Adipocyte (in vitro differentiated cells): ENCODE measurements around the gene ANKRD17.

Source experiments
- DNase-seq: peaks from one replicate; pipeline ENCODE4 v3.0.0-alpha.2; 2015; ENCODE audit warnings: low read depth
- H3K27me3 ChIP-seq: replicated peaks from 2 replicates; pipeline ENCODE4 v1.7.0; 2013; ENCODE audit warnings: mild to moderate bottlenecking, low read length, moderate library complexity; ENCODE audit not compliant: control insufficient read depth, insufficient read depth
- H3K36me3 ChIP-seq: 2 replicates; pipeline ENCODE4 v1.7.0; 2013; ENCODE audit warnings: low read length, mild to moderate bottlenecking, moderate library complexity; ENCODE audit not compliant: control insufficient read depth, insufficient read depth, severe bottlenecking
- H3K4me1 ChIP-seq: 2 replicates; pipeline ENCODE4 v1.7.0; 2013; ENCODE audit warnings: mild to moderate bottlenecking, low read length, moderate library complexity; ENCODE audit not compliant: control insufficient read depth, insufficient read depth
- H3K4me3 ChIP-seq: 2 replicates; pipeline ENCODE4 v1.7.0; 2013; ENCODE audit warnings: mild to moderate bottlenecking, low read length, moderate library complexity
- H3K9ac ChIP-seq: 2 replicates; pipeline ENCODE4 v1.7.0; 2013; ENCODE audit warnings: mild to moderate bottlenecking, low read length, moderate library complexity
- H3K9me3 ChIP-seq: 2 replicates; pipeline ENCODE4 v1.7.0; 2013; ENCODE audit warnings: mild to moderate bottlenecking, low read length, moderate library complexity; ENCODE audit not compliant: control insufficient read depth

Gene ANKRD17

DNA sequence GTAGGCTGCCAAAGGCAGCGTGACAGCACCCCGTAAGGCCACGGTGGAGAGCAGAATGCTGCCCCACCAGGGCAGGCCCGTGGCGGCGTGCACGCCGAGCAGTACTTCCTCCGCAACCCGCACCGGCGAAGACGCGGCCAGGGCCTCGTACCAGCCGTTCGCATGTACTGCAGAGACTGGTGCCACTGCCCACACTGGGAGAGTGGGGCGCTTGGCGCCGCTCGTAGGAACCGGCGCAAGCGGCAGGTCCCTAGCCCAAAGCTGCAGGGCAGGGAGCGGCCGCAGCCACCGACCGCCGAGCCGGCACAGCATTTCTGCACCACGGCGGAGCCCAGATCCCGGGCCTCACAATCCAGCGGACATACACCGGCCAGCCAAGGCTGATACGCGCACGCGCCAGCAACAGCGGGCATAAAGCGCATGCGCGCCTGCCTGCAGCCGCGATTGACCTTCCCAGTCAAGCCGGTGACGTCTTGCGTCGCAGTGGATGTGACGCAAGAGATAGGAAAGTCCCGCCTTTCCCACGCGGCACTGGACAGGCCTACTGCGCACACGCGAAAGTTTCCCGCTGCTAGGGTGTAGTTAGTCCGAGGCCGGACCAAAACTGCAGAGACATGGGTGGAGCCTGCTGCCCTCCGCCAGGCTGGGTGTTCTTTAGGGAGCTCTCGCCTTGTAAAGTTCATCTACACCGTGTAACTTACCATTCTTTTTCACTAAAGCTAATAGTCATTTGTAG, 189.1 kb downstream of the ANKRD17 start, which contains the start of gene COX18:
Gene COX18, minus strand, starts transcription at position 379 of the 736 bp plus-strand sequence. Its CDS starts 67 bp downstream, at position 312.
- Histone ChIP-seq H3K4me1 (peaks cover 11% of the 10 kb centered on the region), H3K27me3 (no peaks in the 10 kb centered on the region), H3K36me3 (peaks cover 34% of the 10 kb centered on the region), H3K4me3 (peak within 1 kb of the TSS; percentile 96), H3K9me3 (no peaks in the 10 kb centered on the region), H3K9ac (peak within 1 kb of the TSS; percentile 98)
- peak; percentile 99 for DNase-seq

DNA sequence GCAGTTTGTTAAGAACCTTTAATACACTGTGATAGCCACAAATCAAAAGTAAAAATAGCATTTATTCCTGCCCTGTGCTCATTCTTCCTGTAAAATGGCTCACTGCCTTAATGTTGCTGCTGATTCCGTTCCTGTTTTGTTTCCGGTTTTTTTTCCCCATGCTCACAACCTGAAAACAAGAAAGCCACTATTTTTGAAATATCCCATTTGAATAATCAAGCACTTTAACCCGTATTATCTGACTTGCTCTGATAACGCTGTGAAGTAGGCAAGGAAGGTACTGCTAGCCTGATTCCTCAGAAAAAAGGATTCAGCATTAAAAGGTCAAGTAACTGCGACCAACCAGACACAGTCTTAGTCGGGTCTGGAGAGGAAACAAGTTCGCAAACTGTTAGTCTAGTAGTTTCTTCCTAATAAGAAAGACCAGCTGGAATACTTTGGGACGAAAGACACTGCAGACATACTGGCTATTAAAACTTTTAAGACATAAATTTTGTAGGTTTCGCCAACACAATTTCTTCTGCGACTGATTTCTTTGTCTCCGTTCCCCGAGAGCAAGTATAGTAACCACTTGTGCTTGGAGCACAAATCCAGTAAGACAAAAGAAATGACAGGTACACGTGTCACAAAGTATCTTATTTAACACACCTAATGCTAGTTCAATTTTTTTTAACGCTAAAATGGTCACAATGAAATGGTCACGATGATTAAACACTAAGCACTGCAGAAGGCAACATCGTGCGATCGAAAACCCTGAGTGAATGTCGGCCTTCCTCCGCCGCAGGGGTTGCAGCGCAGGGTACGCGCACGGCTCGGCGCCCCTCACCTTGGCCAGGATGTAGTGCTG, 189.9 kb downstream of the ANKRD17 start:
- Histone ChIP-seq H3K27me3 (no peaks in the 10 kb centered on the region), H3K4me3 (peak overlapping the region; percentile 96), H3K4me1 (peaks cover 11% of the 10 kb centered on the region), H3K9ac (peak overlapping the region; percentile 98), H3K9me3 (no peaks in the 10 kb centered on the region), H3K36me3 (peaks cover 33% of the 10 kb centered on the region)
- DNase-seq, result peak; percentile 52

DNA sequence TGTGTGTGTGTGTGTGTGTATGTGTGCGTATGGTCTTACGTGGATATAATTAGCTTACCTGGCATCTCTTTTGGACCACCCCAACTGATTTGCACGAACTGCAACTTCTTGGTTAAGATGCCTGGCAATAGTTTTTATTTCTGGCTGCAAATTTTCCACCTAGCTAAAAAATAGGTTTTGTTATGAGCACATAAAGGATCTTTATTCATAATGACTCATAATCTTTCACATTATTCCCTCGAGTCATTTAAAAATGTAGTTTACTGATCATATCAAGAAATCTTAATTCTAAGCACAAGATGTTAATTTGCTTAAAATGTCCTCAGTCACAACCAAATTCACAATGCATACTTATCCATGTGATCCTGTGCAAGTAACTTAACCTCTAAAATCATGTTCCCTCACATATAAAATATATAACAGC, 190.6 kb downstream of the ANKRD17 start:
- peaks cover 11% of the 10 kb centered on the region for H3K4me1 ChIP-seq
- H3K36me3 ChIP-seq, result peaks cover 32% of the 10 kb centered on the region
- H3K9ac ChIP-seq, result peak overlapping the region; percentile 98
- H3K9me3 ChIP-seq, result no peaks in the 10 kb centered on the region
- no peaks in the 10 kb centered on the region for H3K27me3 ChIP-seq
- DNase-seq, result peak; percentile 43
- H3K4me3 ChIP-seq, result peak overlapping the region; percentile 96

DNA sequence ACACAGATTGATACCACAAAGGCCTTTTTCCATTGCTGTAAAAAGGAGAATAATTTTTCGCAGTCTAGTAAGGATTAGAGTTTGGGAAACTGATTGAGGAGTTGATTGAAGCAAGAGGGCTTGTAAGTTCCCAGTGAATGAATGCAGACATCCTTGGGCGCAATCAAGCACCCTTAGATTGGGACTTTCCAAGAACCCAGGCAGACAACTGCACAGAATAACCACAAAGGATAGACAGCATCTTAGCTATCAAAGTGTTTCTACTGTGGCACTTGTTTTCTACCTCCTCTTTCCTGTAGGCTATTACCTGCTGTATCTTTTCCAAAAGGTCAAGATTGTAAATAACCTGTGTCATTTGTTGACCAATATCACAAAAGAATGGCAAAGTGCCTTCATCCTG, 191.7 kb downstream of the ANKRD17 start:
- no peak for DNase-seq
- Histone ChIP-seq H3K4me1 (peaks cover 11% of the 10 kb centered on the region), H3K9ac (no peak overlapping the region), H3K36me3 (peaks cover 25% of the 10 kb centered on the region), H3K4me3 (no peak overlapping the region), H3K9me3 (no peaks in the 10 kb centered on the region), H3K27me3 (no peaks in the 10 kb centered on the region)

DNA sequence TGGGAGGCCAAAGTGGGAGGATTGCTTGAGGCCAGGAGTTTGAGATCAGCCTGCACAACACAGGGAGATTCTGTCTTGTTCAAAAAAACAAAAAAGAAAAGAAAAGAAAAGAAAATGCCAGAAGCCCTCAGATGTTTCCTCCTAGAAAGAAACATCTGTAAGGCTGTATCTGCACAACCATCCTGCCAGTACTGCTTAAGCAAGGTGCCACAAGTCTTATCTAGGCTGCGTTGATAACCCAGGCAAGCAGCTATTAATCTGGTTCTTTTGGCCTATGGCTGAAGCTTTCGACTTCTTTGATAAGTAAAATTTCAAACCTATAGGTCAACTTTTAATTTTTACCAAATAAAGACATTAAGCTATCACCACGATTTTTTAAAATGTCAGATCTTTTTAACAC, 192.2 kb downstream of the ANKRD17 start:
- H3K4me1 ChIP-seq, result peaks cover 11% of the 10 kb centered on the region
- no peaks in the 10 kb centered on the region for H3K9me3 ChIP-seq
- H3K4me3 ChIP-seq, result no peak overlapping the region
- H3K27me3 ChIP-seq, result no peaks in the 10 kb centered on the region
- peaks cover 25% of the 10 kb centered on the region for H3K36me3 ChIP-seq
- no peak overlapping the region for H3K9ac ChIP-seq
- DNase-seq, result no peak

DNA sequence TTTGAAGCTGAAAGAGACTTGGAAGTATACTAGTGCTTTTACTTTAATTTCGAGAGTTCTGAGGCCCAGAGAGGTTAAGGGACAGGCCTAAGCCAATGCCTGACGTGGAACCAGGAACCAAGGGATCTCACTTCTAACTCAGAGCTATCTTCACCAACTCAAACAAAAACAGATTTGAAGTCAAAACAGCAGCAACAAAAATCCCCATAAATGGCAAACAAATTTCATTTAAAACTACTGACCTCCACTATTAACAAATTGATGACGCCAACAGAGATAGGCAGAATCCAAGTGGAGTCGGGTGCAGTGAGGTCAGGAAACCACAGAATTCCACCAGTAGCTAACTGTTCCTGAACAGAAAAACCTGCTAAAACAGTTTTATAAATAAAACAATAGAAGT, 194.1 kb downstream of the ANKRD17 start:
- no peak for DNase-seq
- H3K27me3 ChIP-seq, result no peaks in the 10 kb centered on the region
- peaks cover 41% of the 10 kb centered on the region for H3K36me3 ChIP-seq
- H3K4me1 ChIP-seq, result peaks cover 5% of the 10 kb centered on the region
- no peak overlapping the region for H3K9ac ChIP-seq
- H3K9me3 ChIP-seq, result no peaks in the 10 kb centered on the region
- H3K4me3 ChIP-seq, result no peak overlapping the region

DNA sequence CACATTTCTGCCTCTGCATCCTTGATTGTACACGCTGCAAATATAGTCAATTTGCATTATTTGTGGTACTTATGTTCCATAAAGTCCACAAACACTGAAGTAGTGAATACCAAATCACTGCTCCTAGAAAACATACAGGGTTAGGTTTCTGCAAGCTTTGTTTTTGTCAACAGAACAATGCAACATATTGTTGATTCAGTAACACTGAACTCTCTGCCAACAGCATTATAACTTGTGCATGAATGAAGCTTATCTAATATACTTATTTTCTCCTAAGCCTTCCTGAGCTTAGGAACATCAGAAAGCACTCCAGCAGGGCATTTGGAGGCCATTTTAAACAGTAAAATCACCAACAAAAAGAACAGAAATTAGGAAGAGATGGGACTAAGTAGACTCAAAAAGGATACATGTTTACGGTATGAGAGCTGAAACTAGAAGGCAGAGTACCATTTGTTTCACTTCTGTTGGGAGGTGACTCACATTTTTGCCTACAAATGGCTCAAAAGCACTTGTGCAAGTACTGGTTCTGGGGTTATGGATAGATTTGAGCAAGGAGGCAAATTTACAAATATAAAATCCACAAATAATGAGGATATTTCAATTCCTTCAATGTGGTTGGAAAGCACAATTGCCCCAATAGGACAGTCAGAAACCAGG, 203.2 kb downstream of the ANKRD17 start:
- no peaks in the 10 kb centered on the region for H3K9me3 ChIP-seq
- H3K27me3 ChIP-seq, result no peaks in the 10 kb centered on the region
- DNase-seq, result no peak
- peaks cover 54% of the 10 kb centered on the region for H3K36me3 ChIP-seq
- no peak overlapping the region for H3K4me3 ChIP-seq
- no peak overlapping the region for H3K9ac ChIP-seq
- H3K4me1 ChIP-seq, result no peaks in the 10 kb centered on the region

DNA sequence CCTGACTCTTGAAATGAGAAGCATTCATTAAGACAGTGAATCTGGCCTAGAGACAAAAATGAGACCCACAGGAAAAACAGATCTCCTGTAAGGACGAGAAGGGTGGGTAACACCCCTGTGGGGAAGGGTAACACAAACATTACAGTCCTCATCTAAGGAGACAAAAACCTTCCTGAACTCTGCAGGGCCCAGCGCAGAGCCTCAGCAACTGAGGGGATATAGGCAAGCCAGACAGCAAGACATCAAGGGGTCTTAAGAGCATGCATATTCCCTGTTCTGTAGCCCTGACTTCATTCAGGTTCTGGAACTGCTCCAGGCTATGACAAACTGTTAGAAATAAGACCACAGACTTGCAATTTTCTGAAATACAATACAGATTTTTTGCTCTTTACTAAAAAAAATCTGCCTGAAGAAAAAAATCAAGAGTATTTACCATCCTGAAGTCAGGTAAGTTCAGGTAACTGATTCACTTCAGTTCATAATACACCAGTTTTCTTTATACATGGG, 204.6 kb downstream of the ANKRD17 start:
- H3K4me3 ChIP-seq, result no peak overlapping the region
- no peaks in the 10 kb centered on the region for H3K27me3 ChIP-seq
- no peaks in the 10 kb centered on the region for H3K9me3 ChIP-seq
- peaks cover 41% of the 10 kb centered on the region for H3K36me3 ChIP-seq
- peak; percentile 7 for DNase-seq
- H3K9ac ChIP-seq, result no peak overlapping the region
- no peaks in the 10 kb centered on the region for H3K4me1 ChIP-seq

DNA sequence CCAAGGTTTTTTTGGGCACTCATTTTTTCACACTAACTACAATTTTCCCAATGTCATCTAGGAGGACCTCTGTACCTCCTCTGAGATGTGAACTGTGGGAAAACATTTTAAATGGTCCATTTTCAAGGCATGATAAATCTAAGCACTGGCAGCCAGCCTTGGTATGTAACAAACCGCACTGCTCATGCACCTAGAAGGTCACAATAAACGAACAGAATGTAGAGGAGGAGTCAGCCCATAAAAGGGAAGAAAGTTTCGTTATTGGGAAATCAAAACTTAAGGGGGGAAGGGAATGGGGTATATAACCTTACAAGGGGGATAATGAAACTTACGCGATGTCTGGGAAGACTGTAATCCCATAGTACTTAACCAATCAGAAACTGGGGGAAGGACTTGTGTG, 205.5 kb downstream of the ANKRD17 start:
- Histone ChIP-seq H3K36me3 (peaks cover 32% of the 10 kb centered on the region), H3K27me3 (no peaks in the 10 kb centered on the region), H3K9me3 (no peaks in the 10 kb centered on the region), H3K4me3 (no peak overlapping the region), H3K4me1 (no peaks in the 10 kb centered on the region), H3K9ac (no peak overlapping the region)
- peak; percentile 35 for DNase-seq

DNA sequence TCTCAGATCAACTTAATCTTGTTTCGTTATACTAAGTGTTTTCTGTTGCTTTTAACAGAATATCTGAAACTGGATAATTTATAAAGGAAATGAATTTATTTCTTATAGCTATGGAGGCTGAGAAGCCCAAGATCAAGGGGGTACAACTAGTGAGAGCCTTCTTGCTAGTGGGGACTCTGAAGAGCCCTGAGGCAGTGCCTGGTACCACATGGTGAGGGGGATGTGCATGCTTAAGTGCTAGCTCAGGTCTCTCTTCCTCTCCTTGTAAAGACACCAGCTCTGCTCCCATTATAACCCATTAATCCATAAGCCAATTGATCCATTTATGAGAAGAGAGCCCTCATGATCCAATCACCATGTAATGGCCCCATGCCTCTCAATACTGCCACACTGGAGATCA, 207.0 kb downstream of the ANKRD17 start:
- no peaks in the 10 kb centered on the region for H3K9me3 ChIP-seq
- H3K4me1 ChIP-seq, result no peaks in the 10 kb centered on the region
- H3K27me3 ChIP-seq, result no peaks in the 10 kb centered on the region
- DNase-seq, result no peak
- peaks cover 20% of the 10 kb centered on the region for H3K36me3 ChIP-seq
- H3K4me3 ChIP-seq, result no peak overlapping the region
- H3K9ac ChIP-seq, result no peak overlapping the region

DNA sequence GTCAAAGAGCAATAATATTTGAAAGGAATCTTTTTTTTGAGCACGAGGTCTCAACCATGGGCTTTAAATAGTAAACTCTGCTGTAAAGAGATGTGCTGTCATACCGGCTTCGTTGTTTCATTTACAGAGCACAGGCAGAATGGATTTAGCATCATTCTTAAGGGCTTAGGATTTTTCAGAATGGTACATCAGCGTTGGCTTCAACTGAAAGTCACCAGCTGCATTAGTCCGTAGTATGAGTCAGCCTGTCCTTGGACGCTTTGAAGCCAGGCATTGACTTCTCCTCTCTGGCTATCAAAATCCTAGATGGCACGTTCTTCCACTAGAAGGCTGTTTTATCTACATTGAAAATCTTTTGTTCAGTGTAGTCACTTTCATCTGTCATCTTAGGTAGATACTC, 212.7 kb downstream of the ANKRD17 start:
- H3K36me3 ChIP-seq, result no peaks in the 10 kb centered on the region
- no peaks in the 10 kb centered on the region for H3K9me3 ChIP-seq
- H3K4me1 ChIP-seq, result no peaks in the 10 kb centered on the region
- no peak for DNase-seq
- H3K4me3 ChIP-seq, result no peak overlapping the region
- no peak overlapping the region for H3K9ac ChIP-seq
- H3K27me3 ChIP-seq, result no peaks in the 10 kb centered on the region
